HG03066 (cell line): ENCODE results near the gene TYSND1.
"Not testable (repeated sequence)": the region's sequence is repeated elsewhere in the genome, so short reads cannot be mapped to it uniquely, and the experiment has no call there.

Source experiments
- ATAC-seq: cut with Tn5 transposase; IDR thresholded peaks from one replicate; pipeline ENCODE4 v1.9.1; 2021; ENCODE audit warnings: low read depth; ENCODE audit not compliant: unreplicated experiment

Gene TYSND1, protein sequence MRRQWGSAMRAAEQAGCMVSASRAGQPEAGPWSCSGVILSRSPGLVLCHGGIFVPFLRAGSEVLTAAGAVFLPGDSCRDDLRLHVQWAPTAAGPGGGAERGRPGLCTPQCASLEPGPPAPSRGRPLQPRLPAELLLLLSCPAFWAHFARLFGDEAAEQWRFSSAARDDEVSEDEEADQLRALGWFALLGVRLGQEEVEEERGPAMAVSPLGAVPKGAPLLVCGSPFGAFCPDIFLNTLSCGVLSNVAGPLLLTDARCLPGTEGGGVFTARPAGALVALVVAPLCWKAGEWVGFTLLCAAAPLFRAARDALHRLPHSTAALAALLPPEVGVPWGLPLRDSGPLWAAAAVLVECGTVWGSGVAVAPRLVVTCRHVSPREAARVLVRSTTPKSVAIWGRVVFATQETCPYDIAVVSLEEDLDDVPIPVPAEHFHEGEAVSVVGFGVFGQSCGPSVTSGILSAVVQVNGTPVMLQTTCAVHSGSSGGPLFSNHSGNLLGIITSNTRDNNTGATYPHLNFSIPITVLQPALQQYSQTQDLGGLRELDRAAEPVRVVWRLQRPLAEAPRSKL

DNA sequence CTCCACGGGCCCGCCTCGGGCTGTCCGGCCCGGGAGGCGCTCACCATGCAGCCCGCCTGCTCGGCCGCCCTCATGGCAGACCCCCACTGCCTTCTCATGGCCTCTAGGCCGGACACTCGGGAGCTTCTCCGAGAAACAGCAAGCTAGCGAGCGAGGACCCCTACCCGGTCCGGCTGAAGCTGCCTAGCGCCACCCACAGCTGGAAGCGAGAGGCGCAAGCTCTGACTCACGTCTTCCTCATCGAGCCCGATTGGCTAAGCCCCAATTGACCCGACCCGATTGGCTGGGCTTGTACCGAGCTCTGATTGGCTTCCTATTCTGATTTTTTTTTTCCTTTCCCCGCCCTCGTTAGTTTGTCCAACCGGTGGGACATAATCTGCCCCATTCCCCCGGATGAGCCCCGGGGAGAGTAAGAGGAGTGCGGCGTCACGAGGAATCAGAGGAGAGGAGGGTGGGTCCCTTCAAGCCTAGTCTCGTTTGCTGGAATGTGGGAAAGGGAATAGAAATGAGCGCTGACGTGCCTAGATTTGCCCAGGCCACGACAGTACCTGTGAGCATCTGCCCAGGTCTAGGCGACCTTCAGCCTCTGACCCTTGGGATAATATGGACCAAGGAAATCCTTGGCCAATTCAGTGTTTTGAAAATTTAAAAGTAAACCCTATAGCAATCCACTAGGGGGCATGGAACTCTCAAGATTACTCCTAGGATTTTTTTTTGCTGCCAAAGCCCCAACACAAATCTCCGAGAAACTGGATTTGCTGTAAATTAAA, at the start of gene TYSND1:
Gene TYSND1, minus strand, starts transcription at position 212 of the 770 bp plus-strand sequence. Its CDS starts 114 bp downstream, at position 98.
- ATAC-seq = peak; percentile 89

DNA sequence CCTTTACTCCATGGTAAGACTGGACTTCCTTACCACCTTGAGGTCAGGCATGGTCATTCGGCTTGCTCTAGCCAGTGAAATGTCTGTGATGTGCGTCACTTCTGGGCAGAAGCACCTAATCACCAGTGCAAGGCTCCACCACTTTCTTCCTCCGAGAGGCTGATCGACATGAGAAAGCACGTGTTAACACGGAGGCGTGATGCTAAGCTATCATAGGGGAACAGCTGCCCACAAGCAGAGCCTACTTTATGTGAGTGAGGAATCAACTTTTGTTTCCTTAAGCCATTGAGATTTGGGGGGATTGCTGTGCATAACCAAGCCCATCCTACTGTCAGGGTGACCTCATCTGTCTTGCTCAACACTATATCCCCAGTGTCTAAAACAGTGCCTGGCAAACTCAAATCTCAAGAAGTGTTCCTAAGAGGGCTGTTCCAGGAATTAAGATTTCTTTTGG, 46.9 kb upstream of the TYSND1 start:
- ATAC-seq = no peak

GRCh38 chr10:70192326-70192968, 45.9 kb upstream of the TYSND1 start:
- ATAC-seq = no peak

DNA sequence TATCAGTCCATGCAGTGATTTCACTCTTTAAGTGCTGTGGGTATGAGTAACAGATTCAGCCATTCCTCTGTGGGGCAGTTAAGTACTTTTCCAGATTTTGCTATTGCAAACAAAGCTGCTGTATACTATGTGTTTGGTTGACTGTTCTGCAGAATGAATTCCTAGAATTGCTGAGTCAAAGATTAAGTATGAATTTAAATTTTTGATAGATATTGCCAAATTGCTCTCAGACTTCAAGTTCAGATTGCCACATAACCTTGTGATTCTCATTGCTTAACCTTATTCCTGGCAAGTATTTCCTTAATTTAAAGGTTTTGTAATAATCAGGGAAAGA, 45.4 kb upstream of the TYSND1 start:
- ATAC-seq = no peak

- ATAC-seq = no peak
Measured at GRCh38 chr10:70191161-70191971, 44.9 kb upstream of the TYSND1 start.

GRCh38 chr10:70190581-70190980, 44.1 kb upstream of the TYSND1 start:
- no peak for ATAC-seq

GRCh38 chr10:70190102-70190501, 43.6 kb upstream of the TYSND1 start:
- no peak for ATAC-seq

GRCh38 chr10:70188768-70189167, 42.3 kb upstream of the TYSND1 start:
- ATAC-seq = no peak

DNA sequence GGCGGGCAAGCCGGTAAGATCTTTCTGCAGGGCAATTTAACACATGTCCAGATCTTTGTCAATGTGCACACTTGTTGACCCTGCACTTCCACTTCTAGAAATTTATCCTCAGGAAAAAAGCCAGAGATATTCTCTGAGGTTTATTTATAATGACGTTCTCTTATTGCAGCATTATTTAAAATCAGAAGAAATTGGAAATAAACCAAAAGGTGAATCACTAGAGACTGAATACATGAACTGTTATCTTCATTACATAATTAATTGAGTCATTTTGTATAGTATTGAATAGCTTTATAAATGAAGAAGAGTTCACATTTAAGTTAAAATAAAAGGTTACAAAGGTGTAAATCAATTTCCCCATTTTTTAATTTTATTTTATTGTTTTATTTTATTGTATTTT, 40.1 kb upstream of the TYSND1 start:
- ATAC-seq = no peak

DNA sequence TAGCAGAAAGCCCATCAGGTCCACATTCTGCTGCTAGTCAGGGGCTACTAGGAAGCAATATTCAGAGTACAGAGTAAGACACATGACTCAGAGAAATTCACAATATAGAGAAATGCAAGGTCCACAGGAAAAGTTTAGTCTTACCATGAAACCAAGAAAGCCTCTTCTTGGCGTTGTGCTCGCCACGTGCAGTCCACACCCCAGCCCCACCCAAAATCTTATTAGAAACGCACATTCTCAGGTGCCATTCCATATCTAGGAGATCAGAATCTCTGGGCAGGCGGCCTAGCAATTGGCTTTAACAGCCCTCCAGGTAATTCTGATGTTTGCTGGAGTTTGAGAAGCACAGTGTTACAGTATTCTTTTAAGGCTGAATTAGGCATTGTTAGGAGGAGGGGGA, 39.6 kb upstream of the TYSND1 start:
- no peak for ATAC-seq

DNA sequence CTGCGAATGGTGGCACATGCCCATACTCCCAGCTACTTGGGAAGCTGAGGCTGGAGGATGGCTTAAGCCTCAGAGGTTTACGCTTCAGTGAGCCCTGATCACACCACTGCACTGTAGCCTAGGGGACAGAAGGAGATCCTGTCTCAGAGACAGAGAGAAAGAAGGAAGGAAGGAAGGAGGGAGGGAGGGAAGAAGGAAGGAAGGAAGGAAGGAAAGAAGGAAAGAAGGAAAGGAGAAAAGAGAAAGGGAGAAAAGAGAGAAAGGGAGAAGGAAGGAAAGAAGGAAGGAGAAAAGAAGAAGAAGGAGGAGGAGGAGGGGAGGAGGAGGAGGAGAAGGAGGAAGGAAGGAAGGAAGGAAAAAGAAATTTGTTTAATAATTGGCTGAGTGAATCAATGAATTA, 36.8 kb upstream of the TYSND1 start:
- ATAC-seq = no peak

DNA sequence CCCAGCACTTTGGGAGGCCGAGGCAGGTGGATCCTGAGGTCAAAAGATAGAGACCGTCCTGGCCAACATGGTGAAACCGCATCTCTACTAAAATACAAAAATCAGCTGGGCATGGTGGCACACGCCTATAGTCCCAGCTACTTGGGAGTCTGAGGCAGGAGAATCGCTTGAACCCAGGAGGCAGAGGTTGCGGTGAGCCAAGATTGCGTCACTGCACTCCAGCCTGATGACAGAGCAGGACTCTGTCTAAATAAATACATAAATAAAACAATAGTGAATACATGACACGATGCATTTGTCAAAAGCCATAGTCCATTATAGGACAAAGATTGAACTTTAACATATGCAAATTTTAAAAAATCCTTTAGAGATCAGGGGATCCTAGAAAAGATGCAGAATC, 32.7 kb upstream of the TYSND1 start:
- not testable (repeated sequence) for ATAC-seq

- ATAC-seq = no peak
Measured at GRCh38 chr10:70178139-70178725, 31.7 kb upstream of the TYSND1 start.

- ATAC-seq = no peak
Measured at GRCh38 chr10:70176441-70176840, 29.9 kb upstream of the TYSND1 start.

DNA sequence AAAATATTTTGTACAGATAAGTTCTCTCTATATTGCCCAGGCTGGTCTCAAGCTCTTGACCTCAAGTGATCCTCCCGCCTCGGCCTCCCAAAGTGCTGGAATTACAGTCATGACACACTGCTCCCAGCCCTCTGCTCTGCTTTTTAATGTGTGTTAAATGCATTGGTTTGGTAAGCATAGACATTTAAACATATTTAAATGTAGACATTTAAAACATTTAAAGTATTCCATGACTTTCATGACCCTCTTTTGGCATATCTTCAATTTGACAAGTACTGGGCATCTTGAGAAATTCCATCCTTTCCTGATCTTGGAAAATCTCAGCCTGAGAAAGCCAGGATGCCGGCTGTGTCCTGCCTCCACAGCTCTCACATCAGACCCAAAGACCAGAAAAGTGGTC, 29.0 kb upstream of the TYSND1 start:
- no peak for ATAC-seq

GRCh38 chr10:70174058-70174741, 27.7 kb upstream of the TYSND1 start:
- ATAC-seq = no peak

- ATAC-seq = peak; percentile 5
Measured at GRCh38 chr10:70169649-70170364, 23.3 kb upstream of the TYSND1 start.

DNA sequence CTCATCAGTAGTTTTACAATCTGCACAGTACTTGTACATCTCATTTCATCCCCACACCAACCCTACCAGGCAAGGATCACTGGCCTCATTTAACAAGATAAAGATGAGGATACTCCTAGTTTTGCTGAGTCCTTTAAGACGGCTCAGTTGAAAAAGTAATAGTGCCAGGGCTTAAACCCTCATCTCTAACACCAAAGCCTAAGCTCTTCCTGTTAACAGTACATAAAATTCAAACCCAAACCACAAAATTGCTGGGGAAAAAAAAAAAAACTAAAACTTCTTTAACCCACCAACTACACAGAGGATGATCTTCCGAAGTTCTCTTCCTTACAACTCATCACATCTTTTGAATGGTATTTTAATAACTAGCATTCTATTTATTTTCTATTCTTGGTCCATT, 22.5 kb upstream of the TYSND1 start:
- ATAC-seq = no peak

GRCh38 chr10:70167246-70167645, 20.7 kb upstream of the TYSND1 start:
- no peak for ATAC-seq
